Gastrocnemius medialis (tissue), 4 donors: ENCODE data around the gene USHBP1. TPM values are rescaled to one million over a fixed set of nuclear protein-coding genes. Genes with fewer than 3 reads are reported as not detected.
"Not testable (repeated sequence)": the region's sequence is repeated elsewhere in the genome, so short reads cannot be mapped to it uniquely, and the experiment has no call there.

Source experiments
- ATAC-seq, 2 donors: fragments of 150-250 bp; one replicate each; pipeline ENCODE4 v1.9.1; 2016
- DNase-seq, 2 donors: peaks; one replicate each; pipeline ENCODE4 v3.0.0-alpha.2; 2019
- H3K27ac ChIP-seq, 4 donors: fragments of 200-600 bp; sonication (generic); 1 replicate in 1 of 4; 2 replicates in 3 of 4; pipeline ENCODE4 v1.5.1; 2016 to 2018; ENCODE audit warnings: mild to moderate bottlenecking in 2 of 4, moderate library complexity in 1 of 4
- H3K27me3 ChIP-seq, 3 donors: fragments of 200-600 bp; sonication (generic) in 2 of 3; 1 replicate in 1 of 3; 2 replicates in 2 of 3; pipeline versions ENCODE4 v1.5.1 to v1.6.0; 2016 to 2019; ENCODE audit warnings: mild to moderate bottlenecking in 1 of 3, moderate library complexity in 1 of 3
- H3K36me3 ChIP-seq, 2 donors: fragments of 200-600 bp; sonication (generic) in 1 of 2; one replicate each; pipeline ENCODE4 v1.5.1; 2017 to 2018
- H3K4me1 ChIP-seq, 2 donors: fragments of 200-600 bp; sonication (generic) in 1 of 2; one replicate each; pipeline ENCODE4 v1.5.1; 2016 to 2017; ENCODE audit warnings: mild to moderate bottlenecking in 2 of 2
- H3K4me3 ChIP-seq, 4 donors: fragments of 200-600 bp; sonication (generic) in 3 of 4; 1 replicate in 1 of 4; 2 replicates in 3 of 4; pipeline ENCODE4 v1.5.1; 2016 to 2019; ENCODE audit warnings: mild to moderate bottlenecking in 2 of 4
- H3K9me3 ChIP-seq, 3 donors: fragments of 200-600 bp; sonication (generic) in 2 of 3; 1 replicate in 1 of 3; 2 replicates in 2 of 3; pipeline ENCODE4 v1.5.1; 2016 to 2019
- CTCF ChIP-seq, 5 experiments: fragments of 450-650 bp in 3 of 5; fragments of 200-600 bp in 2 of 5; sonication (generic) in 2 of 5; IDR thresholded peaks in 4 of 5; conservative IDR thresholded peaks in 1 of 5; 1 replicate in 4 of 5; 2 replicates in 1 of 5; pipeline ENCODE4 v1.5.1; 2016 to 2019; ENCODE audit warnings: antibody characterized with exemption in 5 of 5, mild to moderate bottlenecking in 3 of 5, moderate library complexity in 3 of 5
- POLR2A ChIP-seq, 2 donors: fragments of 450-650 bp; IDR thresholded peaks; one replicate each; pipeline ENCODE4 v1.6.1; 2017; ENCODE audit warnings: antibody characterized with exemption in 2 of 2, mild to moderate bottlenecking in 2 of 2, moderate library complexity in 2 of 2
- in situ Hi-C, 4 donors: fragments of 200-750 bp; cut with MboI; loops; one replicate each; pipeline versions ENCODE4 v1.15.0 to v1.8.0; 2017; ENCODE audit warnings: low sequenced_read_pairs in 4 of 4
- intact Hi-C: fragments of 100-400 bp; cut with DNase I; formaldehyde crosslinking; loops from one replicate; pipeline ENCODE4 v1.15.1; 2023; ENCODE audit warnings: low total_unique reads
- total RNA-seq, 4 donors: library from RNA; depleted of rRNA; stranded (reverse); fragments of >200 nt; gene quantifications; one replicate each; pipeline versions ENCODE4 v1.1.0 to v1.2.3, GENCODE V29; 2016

Gene USHBP1
- total RNA-seq, 4 donors from 2014 or later, result 2.6 to 7.1 (median 4.1) TPM

GRCh38 chr19:17279436-17279835, 14.9 kb upstream of the USHBP1 start:
- no peaks in the 10 kb centered on the region for H3K9me3 ChIP-seq
- TF ChIP-seq CTCF (IDR thresholded peaks at IDR 0.05 in 4 of 5, conservative IDR thresholded peaks at IDR 0.05 in 1 of 5) (no peak), POLR2A (IDR thresholded peaks at IDR 0.05) (no peak)
- ATAC-seq (no peak), DNase-seq (no peak)
- no peak overlapping the region for H3K27ac ChIP-seq
- peaks cover 4 to 11% of the 10 kb centered on the region in 2 donors for H3K4me1 ChIP-seq
- H3K36me3 ChIP-seq, result peaks cover 0 to 38% of the 10 kb centered on the region in 2 donors
- intact Hi-C loops (loop anchor here (10.0 kb wide), 1 partner anchor 475 kb away; no protein-coding TSS in a partner anchor), in situ Hi-C loops (loop anchor here in 3 of 4 donors (5.0 to 25.0 kb wide), 2 partner anchors 212 to 517 kb away; no protein-coding TSS in a partner anchor)
- H3K27me3 ChIP-seq, result peaks cover 16% of the 10 kb centered on the region in 3 donors
- H3K4me3 ChIP-seq, result no peak overlapping the region

DNA sequence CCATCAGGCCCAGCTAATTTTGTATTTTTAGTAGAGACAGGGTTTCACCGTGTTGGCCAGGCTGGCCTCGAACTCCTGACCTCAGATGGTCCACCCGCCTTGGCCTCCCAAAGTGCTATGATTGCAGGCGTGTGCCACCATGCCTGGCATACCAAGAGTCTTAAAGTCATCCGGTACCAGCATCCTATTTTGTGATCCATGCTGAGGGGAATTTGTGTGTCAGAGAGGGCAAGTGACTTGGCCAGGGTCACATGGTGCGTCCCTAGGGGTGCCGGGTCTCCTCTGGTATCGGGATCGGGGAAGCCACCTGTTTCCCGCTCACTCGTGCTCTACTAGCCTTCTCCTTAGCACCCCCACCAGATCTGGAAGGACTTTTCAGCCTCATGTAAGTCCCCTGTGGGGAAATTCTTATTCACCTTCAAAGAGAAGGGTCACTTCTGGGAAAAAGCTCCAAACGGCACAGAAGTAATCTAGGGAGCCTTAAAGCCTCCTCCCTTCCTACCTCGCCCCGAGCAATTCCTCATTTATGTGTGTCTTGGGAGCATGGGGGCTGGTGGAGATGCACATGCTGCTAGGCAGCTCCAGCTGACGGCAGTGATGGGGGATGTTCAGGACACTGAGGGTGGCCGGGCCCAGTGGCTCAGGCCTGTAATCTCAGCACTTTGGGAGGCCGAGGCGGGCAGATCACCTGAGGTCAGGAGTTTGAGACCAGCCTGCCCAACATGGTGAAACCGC, 11.1 kb upstream of the USHBP1 start:
- DNase-seq (no peak), ATAC-seq (no peak)
- TF ChIP-seq CTCF (IDR thresholded peaks at IDR 0.05 in 4 of 5, conservative IDR thresholded peaks at IDR 0.05 in 1 of 5) (no peak), POLR2A (IDR thresholded peaks at IDR 0.05) (no peak)
- no peaks in the 10 kb centered on the region for H3K9me3 ChIP-seq
- in situ Hi-C loops, result loop anchor here in 3 of 4 donors (5.0 to 25.0 kb wide), 2 partner anchors 208 to 513 kb away; no protein-coding TSS in a partner anchor
- no peak overlapping the region for H3K4me3 ChIP-seq
- no peaks in the 10 kb centered on the region for H3K27me3 ChIP-seq
- intact Hi-C loops, result loop anchor here (10.0 kb wide), 1 partner anchor 471 kb away; no protein-coding TSS in a partner anchor
- no peaks in the 10 kb centered on the region for H3K4me1 ChIP-seq
- peaks cover 0 to 72% of the 10 kb centered on the region in 2 donors for H3K36me3 ChIP-seq
- no peak overlapping the region for H3K27ac ChIP-seq

GRCh38 chr19:17274892-17275291, 10.3 kb upstream of the USHBP1 start:
- peaks cover 0 to 78% of the 10 kb centered on the region in 2 donors for H3K36me3 ChIP-seq
- intact Hi-C loops, result loop anchor here (10.0 kb wide), 1 partner anchor 470 kb away; no protein-coding TSS in a partner anchor
- H3K27ac ChIP-seq, H3K4me1 ChIP-seq, H3K27me3 ChIP-seq, H3K4me3 ChIP-seq, DNase-seq, ATAC-seq, H3K9me3 ChIP-seq: not testable (repeated sequence)
- in situ Hi-C loops, result loop anchor here in 3 of 4 donors (5.0 to 25.0 kb wide), 2 partner anchors 208 to 513 kb away; no protein-coding TSS in a partner anchor

- peaks cover 0 to 45% of the 10 kb centered on the region in 2 donors for H3K36me3 ChIP-seq
- H3K27ac ChIP-seq, result no peak overlapping the region
- no peak overlapping the region for H3K4me3 ChIP-seq
- no peaks in the 10 kb centered on the region for H3K27me3 ChIP-seq
- peaks cover 8 to 10% of the 10 kb centered on the region in 2 donors for H3K4me1 ChIP-seq
- intact Hi-C loops (no loop called here), in situ Hi-C loops (no loop called here)
- TF ChIP-seq POLR2A (IDR thresholded peaks at IDR 0.05), result no peak
- TF ChIP-seq CTCF (IDR thresholded peaks at IDR 0.05 in 4 of 5, conservative IDR thresholded peaks at IDR 0.05 in 1 of 5), result no peak
- ATAC-seq, result no peak
- H3K9me3 ChIP-seq, result no peaks in the 10 kb centered on the region
- no peak for DNase-seq
Observed at GRCh38 chr19:17268754-17269153, 4.2 kb upstream of the USHBP1 start.
